B cell (primary cell): Measurements from ENCODE around the gene FTO.
A peak's percentile ranks its signal among the peaks of the same experiment; 100 is the strongest.

Source experiments
- EZH2 ChIP-seq: IDR thresholded peaks from 2 replicates; pipeline ENCODE4 v1.6.1; 2012; ENCODE audit warnings: borderline replicate concordance, low read depth, mild to moderate bottlenecking, moderate library complexity, low read length; ENCODE audit not compliant: insufficient read depth, poor library complexity, severe bottlenecking
- TF ChIP-seq, protein P1 (sequence below): fragments of 200-600 bp; IDR thresholded peaks from one replicate; pipeline ENCODE4 v1.8.0; 2022; ENCODE audit warnings: antibody characterized with exemption, mild to moderate bottlenecking

- TF ChIP-seq, protein P1, sequence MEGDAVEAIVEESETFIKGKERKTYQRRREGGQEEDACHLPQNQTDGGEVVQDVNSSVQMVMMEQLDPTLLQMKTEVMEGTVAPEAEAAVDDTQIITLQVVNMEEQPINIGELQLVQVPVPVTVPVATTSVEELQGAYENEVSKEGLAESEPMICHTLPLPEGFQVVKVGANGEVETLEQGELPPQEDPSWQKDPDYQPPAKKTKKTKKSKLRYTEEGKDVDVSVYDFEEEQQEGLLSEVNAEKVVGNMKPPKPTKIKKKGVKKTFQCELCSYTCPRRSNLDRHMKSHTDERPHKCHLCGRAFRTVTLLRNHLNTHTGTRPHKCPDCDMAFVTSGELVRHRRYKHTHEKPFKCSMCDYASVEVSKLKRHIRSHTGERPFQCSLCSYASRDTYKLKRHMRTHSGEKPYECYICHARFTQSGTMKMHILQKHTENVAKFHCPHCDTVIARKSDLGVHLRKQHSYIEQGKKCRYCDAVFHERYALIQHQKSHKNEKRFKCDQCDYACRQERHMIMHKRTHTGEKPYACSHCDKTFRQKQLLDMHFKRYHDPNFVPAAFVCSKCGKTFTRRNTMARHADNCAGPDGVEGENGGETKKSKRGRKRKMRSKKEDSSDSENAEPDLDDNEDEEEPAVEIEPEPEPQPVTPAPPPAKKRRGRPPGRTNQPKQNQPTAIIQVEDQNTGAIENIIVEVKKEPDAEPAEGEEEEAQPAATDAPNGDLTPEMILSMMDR, result peak; percentile 64
- TF ChIP-seq EZH2, result no peak
These were observed 39.2 kb downstream of the FTO start for GRCh38 chr16:53743149-53743566.
